ENCODE data around the gene DISC1.
"Not testable (repeated sequence)": the region's sequence is repeated elsewhere in the genome, so short reads cannot be mapped to it uniquely, and the experiment has no call there.

Gene DISC1

GRCh38 chr1:231639819-231640218, 13.2 kb downstream of the DISC1 start:
- no peak for DNase-seq

GRCh38 chr1:231641444-231641843, 14.9 kb downstream of the DISC1 start:
- not testable (repeated sequence) for DNase-seq

GRCh38 chr1:231642061-231642460, 15.5 kb downstream of the DISC1 start:
- DNase-seq: not testable (repeated sequence)

GRCh38 chr1:231642618-231643017, 16.0 kb downstream of the DISC1 start:
- DNase-seq: no peak

- no peak for DNase-seq
These were observed 16.7 kb downstream of the DISC1 start for GRCh38 chr1:231643071-231643934.

GRCh38 chr1:231643935-231644237, 17.3 kb downstream of the DISC1 start:
- DNase-seq: no peak

- not testable (repeated sequence) for DNase-seq
These were observed 19.0 kb downstream of the DISC1 start for GRCh38 chr1:231645634-231646033.

GRCh38 chr1:231646165-231646564, 19.6 kb downstream of the DISC1 start:
- not testable (repeated sequence) for DNase-seq

- DNase-seq: not testable (repeated sequence)
These were observed 25.2 kb downstream of the DISC1 start for GRCh38 chr1:231651621-231652260.

GRCh38 chr1:231653632-231654031, 27.0 kb downstream of the DISC1 start:
- no peak for DNase-seq

- no peak for DNase-seq
These were observed 30.2 kb downstream of the DISC1 start for GRCh38 chr1:231656741-231657140.

GRCh38 chr1:231658223-231658622, 31.6 kb downstream of the DISC1 start:
- not testable (repeated sequence) for DNase-seq

GRCh38 chr1:231660198-231660597, 33.6 kb downstream of the DISC1 start:
- no peak for DNase-seq

GRCh38 chr1:231663211-231663792, 36.7 kb downstream of the DISC1 start:
- no peak for DNase-seq

GRCh38 chr1:231665101-231665500, 38.5 kb downstream of the DISC1 start:
- DNase-seq: no peak

- DNase-seq: no peak
These were observed 39.1 kb downstream of the DISC1 start for GRCh38 chr1:231665726-231666125.

GRCh38 chr1:231666220-231666936, 39.8 kb downstream of the DISC1 start:
- DNase-seq: no peak

- no peak for DNase-seq
These were observed 40.5 kb downstream of the DISC1 start for GRCh38 chr1:231666937-231667608.

GRCh38 chr1:231667896-231668506, 41.4 kb downstream of the DISC1 start:
- no peak for DNase-seq

GRCh38 chr1:231668826-231669225, 42.2 kb downstream of the DISC1 start:
- no peak for DNase-seq

- not testable (repeated sequence) for DNase-seq
These were observed 43.5 kb downstream of the DISC1 start for GRCh38 chr1:231669864-231670621.
